Measurements from ENCODE around the gene HK1.

HK1 gene

DNA sequence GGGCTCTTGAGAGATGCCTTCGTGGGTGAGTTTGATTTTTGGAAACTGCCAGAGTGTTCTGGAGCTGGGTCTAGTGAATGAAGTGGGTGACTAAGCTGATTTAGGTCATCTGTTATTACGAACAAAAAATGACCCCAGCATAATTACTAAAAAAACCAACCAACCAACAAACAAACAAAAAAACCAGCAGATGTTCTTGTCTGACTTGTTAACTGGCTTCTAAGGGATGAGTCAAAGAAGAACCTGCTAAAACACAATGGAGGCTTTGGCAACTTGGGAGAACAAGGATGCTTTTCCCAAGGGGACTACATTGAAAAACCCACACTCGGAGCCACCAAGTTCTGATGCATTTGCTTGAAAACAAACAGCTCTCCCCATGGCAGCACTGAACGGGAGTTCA lies 126.9 kb downstream of the HK1 start:
- DNase-seq (ENCODE audit: low read depth), result no peak
- TF ChIP-seq, protein P1, sequence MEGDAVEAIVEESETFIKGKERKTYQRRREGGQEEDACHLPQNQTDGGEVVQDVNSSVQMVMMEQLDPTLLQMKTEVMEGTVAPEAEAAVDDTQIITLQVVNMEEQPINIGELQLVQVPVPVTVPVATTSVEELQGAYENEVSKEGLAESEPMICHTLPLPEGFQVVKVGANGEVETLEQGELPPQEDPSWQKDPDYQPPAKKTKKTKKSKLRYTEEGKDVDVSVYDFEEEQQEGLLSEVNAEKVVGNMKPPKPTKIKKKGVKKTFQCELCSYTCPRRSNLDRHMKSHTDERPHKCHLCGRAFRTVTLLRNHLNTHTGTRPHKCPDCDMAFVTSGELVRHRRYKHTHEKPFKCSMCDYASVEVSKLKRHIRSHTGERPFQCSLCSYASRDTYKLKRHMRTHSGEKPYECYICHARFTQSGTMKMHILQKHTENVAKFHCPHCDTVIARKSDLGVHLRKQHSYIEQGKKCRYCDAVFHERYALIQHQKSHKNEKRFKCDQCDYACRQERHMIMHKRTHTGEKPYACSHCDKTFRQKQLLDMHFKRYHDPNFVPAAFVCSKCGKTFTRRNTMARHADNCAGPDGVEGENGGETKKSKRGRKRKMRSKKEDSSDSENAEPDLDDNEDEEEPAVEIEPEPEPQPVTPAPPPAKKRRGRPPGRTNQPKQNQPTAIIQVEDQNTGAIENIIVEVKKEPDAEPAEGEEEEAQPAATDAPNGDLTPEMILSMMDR (IDR thresholded peaks at IDR 0.05; ENCODE audit: control insufficient read depth, extremely low read depth, insufficient read depth), result no peak
- H3K4me3 ChIP-seq (ENCODE audit: low read depth, low read length), result no peak overlapping the region

- TF ChIP-seq, protein P1 (IDR thresholded peaks at IDR 0.05; ENCODE audit: control insufficient read depth, extremely low read depth, insufficient read depth), result no peak
- H3K4me3 ChIP-seq (ENCODE audit: low read depth, low read length), result no peak overlapping the region
- no peak for DNase-seq (ENCODE audit: low read depth)
These were observed 128.1 kb downstream of the HK1 start for GRCh38 chr10:69406302-69406811.

DNA sequence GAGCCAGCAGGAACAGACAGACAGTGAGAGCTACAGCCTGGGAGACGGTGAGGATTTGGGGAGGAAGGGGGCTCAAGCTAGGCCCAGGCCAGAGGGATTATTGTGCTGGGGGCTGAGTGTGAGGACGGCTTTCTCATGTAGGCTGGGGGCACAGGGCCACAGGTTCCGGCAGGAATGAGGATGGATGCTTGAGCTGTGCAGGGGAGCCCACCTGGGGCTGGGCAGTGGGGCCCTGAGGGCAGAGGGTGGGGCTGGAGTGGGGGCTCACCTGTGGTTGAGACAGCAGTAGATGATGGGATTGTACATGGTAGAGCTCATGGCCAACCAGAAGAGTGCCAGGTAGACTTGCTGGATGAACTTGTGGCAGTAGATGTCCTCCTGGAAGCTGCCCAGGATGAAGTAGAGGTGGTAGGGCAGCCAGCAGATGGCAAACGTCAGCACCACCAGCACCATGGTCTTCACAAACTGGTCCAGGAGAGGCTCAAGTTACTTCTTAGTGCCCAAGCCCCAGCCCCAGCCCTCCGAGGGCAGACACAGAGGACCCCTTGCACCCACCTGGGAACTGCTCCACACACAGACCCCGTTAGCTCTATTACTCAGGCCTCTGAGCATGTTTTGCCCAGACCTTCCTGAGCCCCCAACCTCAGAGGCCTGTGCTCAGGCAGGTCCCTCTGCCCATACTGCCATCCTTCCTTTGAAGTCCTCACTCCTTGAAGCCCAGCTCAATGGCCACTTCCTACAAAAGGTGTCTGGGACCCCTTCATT lies 128.7 kb downstream of the HK1 start:
- no peak for DNase-seq (ENCODE audit: low read depth)
- H3K4me3 ChIP-seq (ENCODE audit: low read depth, low read length), result no peak overlapping the region
- TF ChIP-seq, protein P1 (IDR thresholded peaks at IDR 0.05; ENCODE audit: control insufficient read depth, extremely low read depth, insufficient read depth), result no peak

DNA sequence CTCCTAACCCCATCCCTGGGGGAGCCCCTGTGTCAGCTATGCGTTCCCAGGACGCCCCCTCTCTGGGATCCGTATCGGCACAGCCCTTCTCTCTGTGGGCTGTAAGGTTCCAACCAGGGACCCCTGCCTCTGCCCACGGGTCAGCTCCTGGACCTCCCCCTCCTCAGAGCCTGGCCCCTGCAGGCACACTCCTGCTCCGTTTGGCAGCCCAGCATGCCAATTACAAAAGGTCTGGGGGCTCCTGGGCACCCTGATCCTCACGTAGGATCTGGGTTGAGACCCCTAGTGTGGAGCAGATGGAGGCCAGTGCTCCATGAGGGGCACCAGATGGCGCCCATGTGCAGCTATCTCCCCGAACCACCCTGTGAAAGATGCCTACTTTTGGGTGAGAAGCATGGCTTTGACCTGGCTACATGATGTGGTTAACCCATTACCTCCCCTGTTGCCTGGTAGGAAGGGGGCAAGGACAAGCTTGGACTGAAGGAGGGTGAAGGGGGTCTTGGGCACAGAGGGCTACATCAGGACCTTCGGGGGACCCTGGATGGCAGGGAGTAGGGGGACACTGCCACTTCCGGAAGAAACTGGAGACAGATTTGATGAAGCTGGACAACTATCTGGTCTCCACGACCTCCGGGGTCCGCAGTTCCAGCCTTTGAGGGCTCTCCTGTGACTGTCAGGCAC lies 129.5 kb downstream of the HK1 start:
- no peak overlapping the region for H3K4me3 ChIP-seq (ENCODE audit: low read depth, low read length)
- no peak for DNase-seq (ENCODE audit: low read depth)
- TF ChIP-seq, protein P1 (IDR thresholded peaks at IDR 0.05; ENCODE audit: control insufficient read depth, extremely low read depth, insufficient read depth), result peak; percentile 47

DNA sequence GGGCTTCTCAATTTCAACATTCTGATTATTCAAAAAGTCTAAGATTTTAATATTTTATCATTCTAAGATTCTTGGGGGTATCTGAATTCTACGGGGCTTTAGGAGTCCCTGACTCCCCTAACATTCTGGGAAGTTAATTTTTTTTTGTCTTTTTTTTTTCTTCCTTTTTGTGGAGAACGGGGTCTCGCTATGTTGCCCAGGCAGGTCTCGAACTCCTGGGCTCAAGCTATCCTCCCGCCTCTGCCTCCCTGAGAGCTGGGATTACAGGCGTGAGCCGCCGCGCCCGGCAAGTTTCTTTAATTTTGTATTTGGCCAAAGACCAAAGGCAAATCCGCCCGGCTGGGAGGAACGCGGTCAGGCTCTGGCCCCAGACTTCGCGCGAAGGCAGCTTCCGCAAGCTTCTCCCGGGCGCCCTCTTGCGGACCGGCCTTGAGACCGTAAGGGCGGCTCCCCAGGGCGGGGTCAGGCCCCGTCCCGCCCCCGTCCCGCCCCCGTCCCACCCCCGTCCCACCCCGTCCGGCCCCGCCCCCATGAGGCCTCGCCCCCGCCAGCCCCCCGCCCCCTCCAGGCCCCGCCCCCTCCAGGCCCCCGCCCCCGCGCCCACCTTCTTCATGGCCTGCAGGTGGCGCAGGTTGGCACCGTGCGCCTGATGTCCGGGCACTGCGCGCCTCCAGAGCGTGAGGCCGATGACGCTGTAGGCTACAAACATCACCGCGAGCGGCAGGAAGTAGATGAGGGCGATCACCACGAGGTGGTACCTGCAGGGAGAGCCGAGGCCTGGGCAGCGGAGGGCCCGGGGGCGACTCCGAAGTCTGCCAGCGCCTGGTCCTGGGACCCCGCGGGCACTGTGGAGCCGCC lies 130.3 kb downstream of the HK1 start:
- DNase-seq (ENCODE audit: low read depth), result peak; percentile 78
- H3K4me3 ChIP-seq (ENCODE audit: low read depth, low read length), result no peak overlapping the region
- TF ChIP-seq, protein P1 (IDR thresholded peaks at IDR 0.05; ENCODE audit: control insufficient read depth, extremely low read depth, insufficient read depth), result peak; percentile 75

GRCh38 chr10:69409176-69409495 lies 130.8 kb downstream of the HK1 start:
- TF ChIP-seq, protein P1 (IDR thresholded peaks at IDR 0.05; ENCODE audit: control insufficient read depth, extremely low read depth, insufficient read depth), result no peak
- DNase-seq (ENCODE audit: low read depth), result no peak
- no peak overlapping the region for H3K4me3 ChIP-seq (ENCODE audit: low read depth, low read length)
